GM12878 (cell line): ENCODE results near the gene VPS33B. TPM values are rescaled to one million over a fixed set of nuclear protein-coding genes. Genes with fewer than 3 reads are reported as not detected.

Source experiments
- ATAC-seq: fragments of 200-7000 bp; cut with Tn5 transposase; 3 replicates; pipeline ENCODE4 v1.9.1; 2020; ENCODE audit warnings: mild to moderate bottlenecking, moderate library complexity
- BruUV-seq: library from RNA; stranded (reverse); fragments of 400-500 nt; replicated peaks from 2 replicates; lab custom pipeline; 2021; lab: Mats Ljungman, UMichigan
- CTCF ChIA-PET: fragments of 300-600 bp; sonication (Branson Sonifier 250); formaldehyde crosslinking; extraction: SDS; loops from one replicate; lab custom pipeline; 2021; ENCODE audit warnings: inconsistent platforms; lab: Yijun Ruan, JAX
- POLR2A ChIA-PET: fragments of 350-600 bp; formaldehyde crosslinking; extraction: SDS; loops from one replicate; lab custom pipeline; 2021; ENCODE audit warnings: inconsistent platforms; lab: Charles Lee
- RAD21 ChIA-PET: fragments of 300-600 bp; sonication (Branson Sonifier 250); formaldehyde crosslinking; loops from one replicate; lab custom pipeline; 2023; ENCODE audit warnings: antibody characterized with exemption; ENCODE audit not compliant: unreplicated experiment; lab: Charles Lee
- SMC1A ChIA-PET: fragments of 300-600 bp; sonication (Branson Sonifier 250); formaldehyde crosslinking; loops from one replicate; lab custom pipeline; 2023; ENCODE audit not compliant: unreplicated experiment, uncharacterized antibody; lab: Charles Lee
- DNase-seq: peaks from one replicate; pipeline ENCODE4 v3.0.0-alpha.2; 2011; ENCODE audit warnings: low read depth, low spot score
- FAIRE-seq: peaks from 3 replicates; lab custom pipeline; 2011; peaks lifted over from hg19 to GRCh38; lab: Jason Lieb, UNC
- H2AFZ ChIP-seq: 2 replicates; pipeline ENCODE4 v1.6.0; 2011; ENCODE audit warnings: low read depth, low read length, control low read depth; ENCODE audit not compliant: control insufficient read depth
- H3K27ac ChIP-seq: 2 replicates; pipeline ENCODE4 v1.5.1; 2011; ENCODE audit warnings: control low read depth; ENCODE audit not compliant: control insufficient read depth, insufficient read depth
- H3K27me3 ChIP-seq, 2 experiments: replicated peaks in 1 of 2; 2 replicates each; pipeline versions ENCODE4 v1.6.0 to v1.6.1; 2011; ENCODE audit warnings: low read length in 1 of 2; ENCODE audit not compliant: control insufficient read depth in 2 of 2, insufficient read depth in 2 of 2
- H3K36me3 ChIP-seq, 2 experiments: 2 replicates each; pipeline ENCODE4 v1.5.1; 2011; ENCODE audit warnings: low read length in 1 of 2; ENCODE audit not compliant: control insufficient read depth in 2 of 2, insufficient read depth in 2 of 2
- H3K4me1 ChIP-seq: 2 replicates; pipeline ENCODE4 v1.6.1; 2011; ENCODE audit warnings: mild to moderate bottlenecking, low read length, moderate library complexity, mixed read lengths; ENCODE audit not compliant: control insufficient read depth, insufficient read depth
- H3K4me2 ChIP-seq: 2 replicates; pipeline ENCODE4 v1.6.0; 2011; ENCODE audit warnings: control low read depth; ENCODE audit not compliant: control insufficient read depth, insufficient read depth
- H3K4me3 ChIP-seq: fragments of 200-600 bp; sonication (generic); 2 replicates; pipeline ENCODE4 v1.5.1; 2016
- H3K79me2 ChIP-seq: 2 replicates; pipeline ENCODE4 v1.6.0; 2011; ENCODE audit warnings: low read length; ENCODE audit not compliant: control insufficient read depth, insufficient read depth
- H3K9ac ChIP-seq: 2 replicates; pipeline ENCODE4 v1.8.0; 2011; ENCODE audit warnings: low read length, control low read depth, mixed read lengths; ENCODE audit not compliant: control insufficient read depth, insufficient read depth
- H3K9me3 ChIP-seq: replicated peaks from 3 replicates; pipeline ENCODE4 v1.5.1; 2011; ENCODE audit warnings: mild to moderate bottlenecking, low read length; ENCODE audit not compliant: control insufficient read depth, insufficient read depth
- H4K20me1 ChIP-seq: 2 replicates; pipeline ENCODE4 v1.6.0; 2011; ENCODE audit not compliant: control insufficient read depth, insufficient read depth
- BRCA1 ChIP-seq: IDR thresholded peaks from 2 replicates; pipeline ENCODE4 v1.6.1; 2011; ENCODE audit warnings: low read depth, low read length, improper control_type of control experiment
- EP300 ChIP-seq, 2 experiments: fragments of 150-350 bp in 1 of 2; IDR thresholded peaks; 2 replicates each; pipeline ENCODE4 v1.6.1; 2011 to 2012; ENCODE audit warnings: low read depth in 2 of 2, low read length in 2 of 2, borderline replicate concordance in 1 of 2, improper control_type of control experiment in 1 of 2, inconsistent platforms in 1 of 2; ENCODE audit not compliant: control insufficient read depth in 1 of 2
- RAD21 ChIP-seq: IDR thresholded peaks from 2 replicates; pipeline ENCODE4 v1.6.1; 2011; ENCODE audit warnings: mild to moderate bottlenecking, low read depth, low read length, moderate library complexity; ENCODE audit not compliant: insufficient read depth
- SRF ChIP-seq, 2 experiments: IDR thresholded peaks; 2 replicates each; pipeline ENCODE4 v1.6.1; 2011; ENCODE audit warnings: low read depth in 2 of 2, low read length in 2 of 2, mild to moderate bottlenecking in 1 of 2, moderate library complexity in 1 of 2
- ZBED1 ChIP-seq: IDR thresholded peaks from 2 replicates; pipeline ENCODE4 v1.6.1; 2016; ENCODE audit warnings: borderline replicate concordance
- WGBS: methylation state at CpG from one replicate; pipeline ENCODE4 v1.1.6; 2016; ENCODE audit warnings: low lambda C conversion rate; ENCODE audit not compliant: insufficient replicate concordance, insufficient coverage; ENCODE audit errors: missing lambda C conversion rate; 5-methylcytosine and 5-hydroxymethylcytosine counted together
- in situ Hi-C: fragments of 300-500 bp; cut with MboI; formaldehyde crosslinking; loops from 9 replicates; pipeline ENCODE4 v1.14.3; 2018; ENCODE audit warnings: mixed read lengths
- intact Hi-C: fragments of 100-400 bp; cut with micrococcal nuclease; formaldehyde crosslinking; loops from one replicate; pipeline ENCODE4 v1.14.2; 2022; ENCODE audit not compliant: unreplicated experiment
- polyA plus RNA-seq, 11 experiments: library from polyadenylated mRNA; depleted of rRNA in 4 of 11; unstranded in 6 of 11; stranded (reverse) in 5 of 11; fragments of >200 nt; fragmentation: Nextera tagmentation in 4 of 11; fragmentation: Illumina TruSeq in 1 of 11; extraction: Ambion mirVana in 4 of 11; extraction: Trizol in 1 of 11; gene quantifications; 1 replicate in 1 of 11; 2 replicates in 10 of 11; pipeline versions ENCODE4 v1.2.1 to v1.2.3, GENCODE V29; 2011 to 2016; ENCODE audit warnings: inconsistent platforms in 2 of 11, missing spikeins in 2 of 11, low read depth in 1 of 11
- total RNA-seq, 4 experiments: library from RNA; depleted of rRNA in 3 of 4; stranded (reverse); fragments of >200 nt in 3 of 4; fragmentation: Illumina TruSeq in 1 of 4; extraction: Trizol in 1 of 4; gene quantifications; 2 replicates each; pipeline versions ENCODE4 v1.2.1 to v1.2.3, GENCODE V29; 2013 to 2021
- TF ChIP-seq, protein P1 (sequence below): fragments of 450-650 bp; IDR thresholded peaks from 2 replicates; pipeline ENCODE4 v1.6.1; 2016; ENCODE audit warnings: mild to moderate bottlenecking
- TF ChIP-seq, protein P2 (sequence below): fragments of 450-650 bp; IDR thresholded peaks from 2 replicates; pipeline ENCODE4 v1.6.1; 2016; ENCODE audit warnings: mild to moderate bottlenecking

The VPS33B gene
- total and polyA plus RNA-seq, 10 of the 15 experiments (the other 5 are each of a cell fraction or from before 2014, with no cell fraction given) = 11.4 to 21.5 (median 15.2) TPM

DNA sequence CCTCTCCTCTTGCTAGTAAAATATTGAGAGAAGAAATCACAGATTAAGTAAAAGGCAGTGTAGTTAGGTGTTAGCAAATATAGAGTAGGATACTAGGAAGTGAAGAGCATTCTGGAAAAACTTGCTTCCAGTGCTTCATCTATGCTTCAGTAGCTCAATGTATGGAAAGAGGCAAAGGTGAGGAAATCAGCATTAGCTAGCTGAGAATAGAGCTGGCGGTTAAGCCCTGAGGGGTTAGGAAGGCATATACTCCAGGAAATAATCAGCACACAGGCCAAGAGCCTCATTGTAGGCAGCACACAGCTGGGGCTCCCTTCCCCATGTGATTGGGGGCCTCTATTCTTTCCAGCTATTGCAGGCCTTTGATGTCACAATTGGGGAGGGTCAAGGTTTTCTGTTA is 54.0 kb downstream of the VPS33B start (continued):
- TF ChIP-seq ZBED1 = no peak
- TF ChIP-seq, all 136 proteins: peak for 0

DNA sequence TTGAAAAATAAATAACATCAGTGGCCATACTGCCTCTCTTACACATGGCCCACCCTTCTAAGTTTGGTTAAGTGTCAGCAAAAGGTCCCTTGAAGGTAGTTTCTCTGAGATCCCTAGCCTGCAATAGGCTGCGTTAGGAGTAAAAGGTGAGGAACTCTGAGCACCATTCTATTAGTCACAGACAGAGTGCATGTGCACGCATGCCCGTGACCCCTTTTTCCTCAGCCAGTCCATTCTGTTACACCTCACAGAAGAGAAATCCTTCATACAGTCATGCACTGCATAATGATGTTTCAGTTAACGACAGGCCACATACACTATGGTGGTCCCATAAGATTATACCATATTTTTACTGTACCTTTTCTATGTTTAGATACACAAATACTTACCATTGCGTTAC is 55.2 kb downstream of the VPS33B start:
- WGBS = over 99% methylated on average over 5 of the region's 5 CpGs
- ChIA-PET RAD21 (no interaction called here), SMC1A (no interaction called here), CTCF (interaction anchor here (1.2 to 2.6 kb wide), 2 partner anchors 11 kb away, joined by 5 to 12 read pairs; partner anchors contain the start of gene RCCD1), POLR2A (interaction anchor here (0.6 to 1.2 kb wide), 2 partner anchors 12 to 69 kb away, joined by 3 to 6 read pairs; no protein-coding TSS in a partner anchor)
- Histone ChIP-seq H3K27me3 (no peaks in the 10 kb centered on the region), H3K36me3 (peaks cover 32 to 43% of the 10 kb centered on the region in 2 experiments), H3K27ac (no peak overlapping the region), H3K4me2 (no peak overlapping the region), H3K4me3 (no peak overlapping the region), H3K9me3 (no peaks in the 10 kb centered on the region), H3K9ac (no peak overlapping the region), H4K20me1 (no peaks in the 10 kb centered on the region), H2AFZ (no peak overlapping the region), H3K79me2 (no peaks in the 10 kb centered on the region), H3K4me1 (no peaks in the 10 kb centered on the region)
- no peak for DNase-seq
- TF ChIP-seq EP300 (IDR thresholded peaks at IDR 0.05; ENCODE audit: borderline replicate concordance in 1 of 2, control insufficient read depth in 1 of 2, low read depth in 2 of 2, low read length in 2 of 2) (no peak), RAD21 (no peak), SRF (IDR thresholded peaks at IDR 0.05; ENCODE audit: low read depth in 2 of 2, low read length in 2 of 2) (no peak), BRCA1 (no peak)
- TF ChIP-seq, protein P1, sequence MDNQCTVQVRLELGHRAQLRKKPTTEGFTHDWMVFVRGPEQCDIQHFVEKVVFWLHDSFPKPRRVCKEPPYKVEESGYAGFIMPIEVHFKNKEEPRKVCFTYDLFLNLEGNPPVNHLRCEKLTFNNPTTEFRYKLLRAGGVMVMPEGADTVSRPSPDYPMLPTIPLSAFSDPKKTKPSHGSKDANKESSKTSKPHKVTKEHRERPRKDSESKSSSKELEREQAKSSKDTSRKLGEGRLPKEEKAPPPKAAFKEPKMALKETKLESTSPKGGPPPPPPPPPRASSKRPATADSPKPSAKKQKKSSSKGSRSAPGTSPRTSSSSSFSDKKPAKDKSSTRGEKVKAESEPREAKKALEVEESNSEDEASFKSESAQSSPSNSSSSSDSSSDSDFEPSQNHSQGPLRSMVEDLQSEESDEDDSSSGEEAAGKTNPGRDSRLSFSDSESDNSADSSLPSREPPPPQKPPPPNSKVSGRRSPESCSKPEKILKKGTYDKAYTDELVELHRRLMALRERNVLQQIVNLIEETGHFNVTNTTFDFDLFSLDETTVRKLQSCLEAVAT = no peak
- TF ChIP-seq, protein P2, sequence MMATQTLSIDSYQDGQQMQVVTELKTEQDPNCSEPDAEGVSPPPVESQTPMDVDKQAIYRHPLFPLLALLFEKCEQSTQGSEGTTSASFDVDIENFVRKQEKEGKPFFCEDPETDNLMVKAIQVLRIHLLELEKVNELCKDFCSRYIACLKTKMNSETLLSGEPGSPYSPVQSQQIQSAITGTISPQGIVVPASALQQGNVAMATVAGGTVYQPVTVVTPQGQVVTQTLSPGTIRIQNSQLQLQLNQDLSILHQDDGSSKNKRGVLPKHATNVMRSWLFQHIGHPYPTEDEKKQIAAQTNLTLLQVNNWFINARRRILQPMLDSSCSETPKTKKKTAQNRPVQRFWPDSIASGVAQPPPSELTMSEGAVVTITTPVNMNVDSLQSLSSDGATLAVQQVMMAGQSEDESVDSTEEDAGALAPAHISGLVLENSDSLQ = no peak
- intact Hi-C loops (no loop called here), in situ Hi-C loops (loop anchor here (25.0 kb wide), 1 partner anchor 1380 kb away; the partner anchor contains the start of gene TICRR)
- BruUV-seq = no TSS peak
- no peak for ATAC-seq
- no peak for FAIRE-seq
